NCI-H524 (cell line): ENCODE results near the gene NFIA.
A peak's percentile ranks its signal among the peaks of the same experiment; 100 is the strongest.

ENCODE experiments used
- DNase-seq, 2 experiments: peaks; one replicate each; lab custom pipeline; 2025; lab: John Stamatoyannopoulos, UW

Gene NFIA

GRCh38 chr1:61183471-61184039 is 101.2 kb downstream of the NFIA start:
- no peak for DNase-seq

- peak in 1 of 2 experiments; percentile 12 for DNase-seq
Measured at GRCh38 chr1:61184040-61184713, 101.8 kb downstream of the NFIA start.

GRCh38 chr1:61184714-61185106 is 102.3 kb downstream of the NFIA start:
- DNase-seq: no peak

GRCh38 chr1:61186753-61187152 is 104.4 kb downstream of the NFIA start:
- DNase-seq: no peak

GRCh38 chr1:61187352-61188086 is 105.2 kb downstream of the NFIA start:
- DNase-seq: no peak

GRCh38 chr1:61190153-61190552 is 107.8 kb downstream of the NFIA start:
- no peak for DNase-seq

- no peak for DNase-seq
Measured at GRCh38 chr1:61190618-61191432, 108.5 kb downstream of the NFIA start.

GRCh38 chr1:61191433-61191720 is 109.0 kb downstream of the NFIA start:
- no peak for DNase-seq

GRCh38 chr1:61192663-61193330 is 110.4 kb downstream of the NFIA start:
- DNase-seq: no peak

- DNase-seq: no peak
Measured at GRCh38 chr1:61193808-61194207, 111.4 kb downstream of the NFIA start.

GRCh38 chr1:61198554-61198953 is 116.2 kb downstream of the NFIA start:
- DNase-seq: peak; percentile 85 to 96

GRCh38 chr1:61201035-61201434 is 118.7 kb downstream of the NFIA start:
- DNase-seq: no peak

- no peak for DNase-seq
Measured at GRCh38 chr1:61202854-61203598, 120.7 kb downstream of the NFIA start.

GRCh38 chr1:61204528-61204927 is 122.2 kb downstream of the NFIA start:
- DNase-seq: no peak

GRCh38 chr1:61207416-61207815 is 125.1 kb downstream of the NFIA start:
- DNase-seq: no peak

GRCh38 chr1:61208172-61208571 is 125.8 kb downstream of the NFIA start:
- DNase-seq: no peak

GRCh38 chr1:61208831-61209230 is 126.5 kb downstream of the NFIA start:
- DNase-seq: no peak

- peak in 1 of 2 experiments; percentile 17 for DNase-seq
Measured at GRCh38 chr1:61210435-61211154, 128.2 kb downstream of the NFIA start.

GRCh38 chr1:61213245-61214011 is 131.1 kb downstream of the NFIA start:
- DNase-seq: no peak

GRCh38 chr1:61215119-61215518 is 132.8 kb downstream of the NFIA start:
- no peak for DNase-seq
